Measurements from ENCODE around the gene OXCT2. TPM values are rescaled to one million over a fixed set of nuclear protein-coding genes. Genes with fewer than 3 reads are reported as not detected.

The OXCT2 gene
- polyA plus RNA-seq, 1 of the 3 experiments (the other 2 are of a cell fraction): 0.44 TPM

GRCh38 chr1:39733161-39733560 is 38.0 kb downstream of the OXCT2 start:
- no peaks in the 10 kb centered on the region for H3K9me3 ChIP-seq
- H3K9ac ChIP-seq: no peak overlapping the region
- no peak for DNase-seq
- H3K4me1 ChIP-seq (ENCODE audit: control insufficient read depth in 1 of 2, insufficient read depth in 2 of 2, low read depth in 1 of 2, low read length in 1 of 2): no peaks in the 10 kb centered on the region
- CTCF ChIA-PET: interaction anchor here (0.6 kb wide), 1 partner anchor 127 kb away, joined by 3 read pairs; no protein-coding TSS in a partner anchor
- no peaks in the 10 kb centered on the region for H3K79me2 ChIP-seq (ENCODE audit: insufficient read depth)
- no peaks in the 10 kb centered on the region for H4K20me1 ChIP-seq (ENCODE audit: insufficient read depth)
- no peak overlapping the region for H3K27ac ChIP-seq (ENCODE audit: low read depth in 2 of 2, low read length in 1 of 2)
- H3K4me2 ChIP-seq: no peak overlapping the region
- no peaks in the 10 kb centered on the region for H3K9me2 ChIP-seq
- 75% methylated on average over 7 of the region's 7 CpGs for WGBS (ENCODE audit: low lambda C conversion rate)
- POLR2A ChIA-PET: no interaction called here
- H3F3A ChIP-seq (replicated peaks; ENCODE audit: insufficient read depth): no peaks in the 10 kb centered on the region
- H2AFZ ChIP-seq (ENCODE audit: low read depth): no peak overlapping the region
- H3K36me3 ChIP-seq (replicated peaks in 1 of 2; ENCODE audit: control insufficient read depth in 1 of 2, insufficient read depth in 2 of 2, low read length in 1 of 2): no peaks in the 10 kb centered on the region
- peaks cover 4% of the 10 kb centered on the region; the same call in 1 of the 2 replicates for H3K27me3 ChIP-seq (ENCODE audit: insufficient read depth)
- TF ChIP-seq JUND (IDR thresholded peaks at IDR 0.05) (no peak), RAD21 (IDR thresholded peaks at IDR 0.05; ENCODE audit: low read length) (no peak), SMC3 (IDR thresholded peaks at IDR 0.05; ENCODE audit: low read depth, low read length) (no peak), RFX5 (IDR thresholded peaks at IDR 0.05; ENCODE audit: low read length) (no peak), TCF12 (IDR thresholded peaks at IDR 0.05) (no peak), EZH2phosphoT487 (IDR thresholded peaks at IDR 0.05; ENCODE audit: borderline replicate concordance, low read depth) (no peak)
- no peak overlapping the region for H3K4me3 ChIP-seq (ENCODE audit: low read depth in 2 of 2, low read length in 1 of 2)

GRCh38 chr1:39732730-39733129 is 38.4 kb downstream of the OXCT2 start:
- no peak for DNase-seq
- H2AFZ ChIP-seq (ENCODE audit: low read depth): no peak overlapping the region
- POLR2A ChIA-PET: no interaction called here
- H3K4me2 ChIP-seq: no peak overlapping the region
- CTCF ChIA-PET: interaction anchor here (0.6 kb wide), 1 partner anchor 126 kb away, joined by 3 read pairs; no protein-coding TSS in a partner anchor
- no peak overlapping the region for H3K27ac ChIP-seq (ENCODE audit: low read depth in 2 of 2, low read length in 1 of 2)
- H3K27me3 ChIP-seq (ENCODE audit: insufficient read depth): peaks cover 6% of the 10 kb centered on the region; the same call in 1 of the 2 replicates
- H4K20me1 ChIP-seq (ENCODE audit: insufficient read depth): no peaks in the 10 kb centered on the region
- H3K4me3 ChIP-seq (ENCODE audit: low read depth in 2 of 2, low read length in 1 of 2): no peak overlapping the region
- H3K4me1 ChIP-seq (ENCODE audit: control insufficient read depth in 1 of 2, insufficient read depth in 2 of 2, low read depth in 1 of 2, low read length in 1 of 2): no peaks in the 10 kb centered on the region
- no peaks in the 10 kb centered on the region for H3F3A ChIP-seq (replicated peaks; ENCODE audit: insufficient read depth)
- H3K79me2 ChIP-seq (ENCODE audit: insufficient read depth): no peaks in the 10 kb centered on the region
- H3K36me3 ChIP-seq (replicated peaks in 1 of 2; ENCODE audit: control insufficient read depth in 1 of 2, insufficient read depth in 2 of 2, low read length in 1 of 2): no peaks in the 10 kb centered on the region
- TF ChIP-seq CTCF (IDR thresholded peaks at IDR 0.05) (no peak), ELF1 (IDR thresholded peaks at IDR 0.05) (no peak), EZH2phosphoT487 (IDR thresholded peaks at IDR 0.05; ENCODE audit: borderline replicate concordance, low read depth) (no peak), RAD21 (IDR thresholded peaks at IDR 0.05; ENCODE audit: low read length) (no peak), SIN3A (IDR thresholded peaks at IDR 0.05; ENCODE audit: borderline replicate concordance, low read depth, low read length) (no peak), TCF12 (IDR thresholded peaks at IDR 0.05) (no peak), SMC3 (IDR thresholded peaks at IDR 0.05; ENCODE audit: low read depth, low read length) (no peak), USF1 (IDR thresholded peaks at IDR 0.05; ENCODE audit: borderline replicate concordance, low read depth) (no peak)
- TF ChIP-seq, protein P1, sequence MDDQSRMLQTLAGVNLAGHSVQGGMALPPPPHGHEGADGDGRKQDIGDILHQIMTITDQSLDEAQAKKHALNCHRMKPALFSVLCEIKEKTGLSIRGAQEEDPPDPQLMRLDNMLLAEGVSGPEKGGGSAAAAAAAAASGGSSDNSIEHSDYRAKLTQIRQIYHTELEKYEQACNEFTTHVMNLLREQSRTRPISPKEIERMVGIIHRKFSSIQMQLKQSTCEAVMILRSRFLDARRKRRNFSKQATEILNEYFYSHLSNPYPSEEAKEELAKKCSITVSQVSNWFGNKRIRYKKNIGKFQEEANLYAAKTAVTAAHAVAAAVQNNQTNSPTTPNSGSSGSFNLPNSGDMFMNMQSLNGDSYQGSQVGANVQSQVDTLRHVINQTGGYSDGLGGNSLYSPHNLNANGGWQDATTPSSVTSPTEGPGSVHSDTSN (IDR thresholded peaks at IDR 0.05): no peak
- TF ChIP-seq, protein P2, sequence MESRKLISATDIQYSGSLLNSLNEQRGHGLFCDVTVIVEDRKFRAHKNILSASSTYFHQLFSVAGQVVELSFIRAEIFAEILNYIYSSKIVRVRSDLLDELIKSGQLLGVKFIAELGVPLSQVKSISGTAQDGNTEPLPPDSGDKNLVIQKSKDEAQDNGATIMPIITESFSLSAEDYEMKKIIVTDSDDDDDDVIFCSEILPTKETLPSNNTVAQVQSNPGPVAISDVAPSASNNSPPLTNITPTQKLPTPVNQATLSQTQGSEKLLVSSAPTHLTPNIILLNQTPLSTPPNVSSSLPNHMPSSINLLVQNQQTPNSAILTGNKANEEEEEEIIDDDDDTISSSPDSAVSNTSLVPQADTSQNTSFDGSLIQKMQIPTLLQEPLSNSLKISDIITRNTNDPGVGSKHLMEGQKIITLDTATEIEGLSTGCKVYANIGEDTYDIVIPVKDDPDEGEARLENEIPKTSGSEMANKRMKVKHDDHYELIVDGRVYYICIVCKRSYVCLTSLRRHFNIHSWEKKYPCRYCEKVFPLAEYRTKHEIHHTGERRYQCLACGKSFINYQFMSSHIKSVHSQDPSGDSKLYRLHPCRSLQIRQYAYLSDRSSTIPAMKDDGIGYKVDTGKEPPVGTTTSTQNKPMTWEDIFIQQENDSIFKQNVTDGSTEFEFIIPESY (IDR thresholded peaks at IDR 0.05; ENCODE audit: borderline replicate concordance, low read depth): no peak
- TF ChIP-seq, protein P3, sequence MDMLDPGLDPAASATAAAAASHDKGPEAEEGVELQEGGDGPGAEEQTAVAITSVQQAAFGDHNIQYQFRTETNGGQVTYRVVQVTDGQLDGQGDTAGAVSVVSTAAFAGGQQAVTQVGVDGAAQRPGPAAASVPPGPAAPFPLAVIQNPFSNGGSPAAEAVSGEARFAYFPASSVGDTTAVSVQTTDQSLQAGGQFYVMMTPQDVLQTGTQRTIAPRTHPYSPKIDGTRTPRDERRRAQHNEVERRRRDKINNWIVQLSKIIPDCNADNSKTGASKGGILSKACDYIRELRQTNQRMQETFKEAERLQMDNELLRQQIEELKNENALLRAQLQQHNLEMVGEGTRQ (IDR thresholded peaks at IDR 0.05; ENCODE audit: borderline replicate concordance, low read depth, low read length): no peak
- H3K9me2 ChIP-seq: no peaks in the 10 kb centered on the region
- no peak overlapping the region for H3K9ac ChIP-seq
- H3K9me3 ChIP-seq: no peaks in the 10 kb centered on the region
- WGBS (ENCODE audit: low lambda C conversion rate): 65% methylated on average over 3 of the region's 3 CpGs
